Panc1 (cell line): ENCODE measurements around the gene RABGGTA. TPM values are rescaled to one million over a fixed set of nuclear protein-coding genes. Genes with fewer than 3 reads are reported as not detected.

ENCODE experiments used
- ATAC-seq: fragments of 200-7000 bp; cut with Tn5 transposase; 2 replicates; pipeline ENCODE4 v1.9.1; 2020; ENCODE audit warnings: mild to moderate bottlenecking, moderate library complexity
- BruUV-seq: library from RNA; stranded (reverse); fragments of 400-500 nt; replicated peaks from 2 replicates; lab custom pipeline; 2021; lab: Mats Ljungman, UMichigan
- CTCF ChIA-PET: fragments of 300-600 bp; sonication (Branson Sonifier 250); formaldehyde crosslinking; loops from one replicate; lab custom pipeline; 2022; ENCODE audit warnings: antibody characterized with exemption; lab: Charles Lee
- POLR2A ChIA-PET: fragments of 300-600 bp; sonication (Branson Sonifier 250); formaldehyde crosslinking; loops from one replicate; lab custom pipeline; 2022; ENCODE audit warnings: antibody characterized with exemption; lab: Charles Lee
- DNase-seq: peaks from one replicate; pipeline ENCODE4 v3.0.0-alpha.2; 2010; ENCODE audit warnings: low read depth, low spot score
- H3K27ac ChIP-seq: 2 replicates; pipeline ENCODE4 v1.5.1; 2011; ENCODE audit warnings: mild to moderate bottlenecking, low read length, inconsistent platforms
- H3K27me3 ChIP-seq: fragments of 200-500 bp; sonication (Bioruptor generic); 2 replicates; pipeline ENCODE4 v1.6.0; 2014; ENCODE audit warnings: low read length, inconsistent platforms; ENCODE audit not compliant: control insufficient read depth, insufficient read depth
- H3K36me3 ChIP-seq: fragments of 200-500 bp; sonication (Bioruptor generic); 2 replicates; pipeline ENCODE4 v1.5.1; 2014; ENCODE audit warnings: inconsistent platforms, mild to moderate bottlenecking, low read length, moderate library complexity; ENCODE audit not compliant: control insufficient read depth, insufficient read depth
- H3K4me1 ChIP-seq: 2 replicates; pipeline ENCODE4 v1.5.1; 2011; ENCODE audit warnings: inconsistent platforms, mild to moderate bottlenecking, low read length, moderate library complexity; ENCODE audit not compliant: control insufficient read depth, insufficient read depth
- H3K4me3 ChIP-seq, 2 experiments: 2 replicates each; pipeline ENCODE4 v1.5.1; 2011 to 2012; ENCODE audit warnings: low read depth in 2 of 2, low read length in 2 of 2, mild to moderate bottlenecking in 2 of 2, inconsistent platforms in 1 of 2, moderate library complexity in 1 of 2
- H3K9me3 ChIP-seq: fragments of 200-500 bp; sonication (Bioruptor generic); 2 replicates; pipeline ENCODE4 v1.5.1; 2014; ENCODE audit warnings: low read depth, mild to moderate bottlenecking, inconsistent platforms, low read length, moderate library complexity; ENCODE audit not compliant: control insufficient read depth, insufficient read depth
- POLR2AphosphoS5 ChIP-seq: IDR thresholded peaks from 2 replicates; pipeline ENCODE4 v1.6.1; 2012; ENCODE audit warnings: mild to moderate bottlenecking, low read depth, low read length, moderate library complexity
- SIN3A ChIP-seq: IDR thresholded peaks from 2 replicates; pipeline ENCODE4 v1.6.1; 2012; ENCODE audit warnings: low read depth, mild to moderate bottlenecking, low read length, moderate library complexity, borderline replicate concordance; ENCODE audit not compliant: insufficient read depth
- TCF7L2 ChIP-seq: IDR thresholded peaks from 2 replicates; pipeline ENCODE4 v1.6.1; 2011; ENCODE audit warnings: mild to moderate bottlenecking, low read depth, low read length, inconsistent platforms
- in situ Hi-C: cut with HindIII; loops from 2 replicates; pipeline ENCODE4 v1.10.0; 2016; ENCODE audit warnings: low sequenced_read_pairs, low pct_unique_long_range_greater_than_20kb
- intact Hi-C: fragments of 100-400 bp; cut with micrococcal nuclease; formaldehyde crosslinking; loops from one replicate; pipeline ENCODE4 v1.10.0; 2022; ENCODE audit not compliant: unreplicated experiment
- total RNA-seq: library from RNA; stranded (reverse); gene quantifications from one replicate; pipeline ENCODE4 v1.2.1, GENCODE V29; 2021; ENCODE audit not compliant: unreplicated experiment
- TF ChIP-seq, protein P1 (sequence below), 2 experiments: IDR thresholded peaks; 2 replicates each; pipeline ENCODE4 v1.6.1; 2011 to 2012; ENCODE audit warnings: low read depth in 2 of 2, control low read depth in 1 of 2, low read length in 1 of 2, mild to moderate bottlenecking in 1 of 2, moderate library complexity in 1 of 2; ENCODE audit not compliant: insufficient read depth in 1 of 2
- TF ChIP-seq, protein P2 (sequence below): fragments of 450-650 bp; IDR thresholded peaks from 2 replicates; pipeline ENCODE4 v1.5.1; 2017; ENCODE audit warnings: mild to moderate bottlenecking

Gene RABGGTA
- total RNA-seq, 1 experiment from 2014 or later: 30.9 TPM

DNA sequence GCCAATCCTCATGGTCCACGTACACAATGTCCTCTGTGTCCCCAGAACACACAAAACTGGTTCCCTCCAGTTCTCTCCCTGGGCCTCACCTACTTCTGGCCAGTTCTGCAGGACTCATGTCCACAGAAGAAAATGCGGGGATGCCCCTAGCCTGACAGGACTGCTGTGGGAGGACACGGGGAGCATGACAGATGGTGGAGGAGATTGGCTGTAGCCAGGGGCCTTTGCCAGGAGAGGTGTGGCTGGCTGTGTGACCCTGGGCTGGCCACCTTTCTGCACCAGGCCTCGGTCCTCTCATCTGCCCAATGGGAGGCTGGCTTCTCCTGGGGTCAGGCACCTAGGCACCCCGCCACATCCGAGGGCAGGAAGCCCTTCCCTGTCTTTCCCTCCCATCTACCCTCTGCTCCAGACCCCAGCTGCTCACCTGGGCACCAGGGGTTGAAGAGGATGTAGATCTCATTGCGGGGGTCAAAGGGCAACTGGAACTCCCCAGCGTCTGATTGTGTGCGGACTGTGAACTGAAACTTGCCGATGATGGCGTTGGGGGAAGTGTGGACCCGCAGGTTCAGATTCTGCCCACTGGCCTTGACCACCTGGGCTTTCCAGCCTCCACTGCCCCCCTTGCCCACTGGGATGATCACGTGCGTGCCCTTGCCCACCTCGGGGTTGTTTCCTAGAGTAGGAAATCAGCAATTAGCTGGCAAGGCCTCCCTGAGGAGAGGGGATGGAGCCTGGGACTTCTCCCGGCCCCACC is 11.2 kb downstream of the RABGGTA start:
- Histone ChIP-seq H3K9me3 (no peaks in the 10 kb centered on the region), H3K4me1 (no peaks in the 10 kb centered on the region), H3K36me3 (no peaks in the 10 kb centered on the region), H3K4me3 (no peak overlapping the region), H3K27me3 (no peaks in the 10 kb centered on the region), H3K27ac (no peak overlapping the region)
- ChIA-PET CTCF (no interaction called here), POLR2A (no interaction called here)
- no TSS peak for BruUV-seq
- intact Hi-C loops (no loop called here), in situ Hi-C loops (no loop called here)
- DNase-seq (no peak), ATAC-seq (no peak)
- TF ChIP-seq SIN3A (no peak), POLR2AphosphoS5 (no peak), TCF7L2 (no peak)
- TF ChIP-seq, protein P1, sequence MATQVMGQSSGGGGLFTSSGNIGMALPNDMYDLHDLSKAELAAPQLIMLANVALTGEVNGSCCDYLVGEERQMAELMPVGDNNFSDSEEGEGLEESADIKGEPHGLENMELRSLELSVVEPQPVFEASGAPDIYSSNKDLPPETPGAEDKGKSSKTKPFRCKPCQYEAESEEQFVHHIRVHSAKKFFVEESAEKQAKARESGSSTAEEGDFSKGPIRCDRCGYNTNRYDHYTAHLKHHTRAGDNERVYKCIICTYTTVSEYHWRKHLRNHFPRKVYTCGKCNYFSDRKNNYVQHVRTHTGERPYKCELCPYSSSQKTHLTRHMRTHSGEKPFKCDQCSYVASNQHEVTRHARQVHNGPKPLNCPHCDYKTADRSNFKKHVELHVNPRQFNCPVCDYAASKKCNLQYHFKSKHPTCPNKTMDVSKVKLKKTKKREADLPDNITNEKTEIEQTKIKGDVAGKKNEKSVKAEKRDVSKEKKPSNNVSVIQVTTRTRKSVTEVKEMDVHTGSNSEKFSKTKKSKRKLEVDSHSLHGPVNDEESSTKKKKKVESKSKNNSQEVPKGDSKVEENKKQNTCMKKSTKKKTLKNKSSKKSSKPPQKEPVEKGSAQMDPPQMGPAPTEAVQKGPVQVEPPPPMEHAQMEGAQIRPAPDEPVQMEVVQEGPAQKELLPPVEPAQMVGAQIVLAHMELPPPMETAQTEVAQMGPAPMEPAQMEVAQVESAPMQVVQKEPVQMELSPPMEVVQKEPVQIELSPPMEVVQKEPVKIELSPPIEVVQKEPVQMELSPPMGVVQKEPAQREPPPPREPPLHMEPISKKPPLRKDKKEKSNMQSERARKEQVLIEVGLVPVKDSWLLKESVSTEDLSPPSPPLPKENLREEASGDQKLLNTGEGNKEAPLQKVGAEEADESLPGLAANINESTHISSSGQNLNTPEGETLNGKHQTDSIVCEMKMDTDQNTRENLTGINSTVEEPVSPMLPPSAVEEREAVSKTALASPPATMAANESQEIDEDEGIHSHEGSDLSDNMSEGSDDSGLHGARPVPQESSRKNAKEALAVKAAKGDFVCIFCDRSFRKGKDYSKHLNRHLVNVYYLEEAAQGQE (IDR thresholded peaks at IDR 0.05; ENCODE audit: insufficient read depth in 1 of 2, low read depth in 2 of 2, low read length in 1 of 2): no peak
- TF ChIP-seq, protein P2, sequence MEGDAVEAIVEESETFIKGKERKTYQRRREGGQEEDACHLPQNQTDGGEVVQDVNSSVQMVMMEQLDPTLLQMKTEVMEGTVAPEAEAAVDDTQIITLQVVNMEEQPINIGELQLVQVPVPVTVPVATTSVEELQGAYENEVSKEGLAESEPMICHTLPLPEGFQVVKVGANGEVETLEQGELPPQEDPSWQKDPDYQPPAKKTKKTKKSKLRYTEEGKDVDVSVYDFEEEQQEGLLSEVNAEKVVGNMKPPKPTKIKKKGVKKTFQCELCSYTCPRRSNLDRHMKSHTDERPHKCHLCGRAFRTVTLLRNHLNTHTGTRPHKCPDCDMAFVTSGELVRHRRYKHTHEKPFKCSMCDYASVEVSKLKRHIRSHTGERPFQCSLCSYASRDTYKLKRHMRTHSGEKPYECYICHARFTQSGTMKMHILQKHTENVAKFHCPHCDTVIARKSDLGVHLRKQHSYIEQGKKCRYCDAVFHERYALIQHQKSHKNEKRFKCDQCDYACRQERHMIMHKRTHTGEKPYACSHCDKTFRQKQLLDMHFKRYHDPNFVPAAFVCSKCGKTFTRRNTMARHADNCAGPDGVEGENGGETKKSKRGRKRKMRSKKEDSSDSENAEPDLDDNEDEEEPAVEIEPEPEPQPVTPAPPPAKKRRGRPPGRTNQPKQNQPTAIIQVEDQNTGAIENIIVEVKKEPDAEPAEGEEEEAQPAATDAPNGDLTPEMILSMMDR: no peak

DNA sequence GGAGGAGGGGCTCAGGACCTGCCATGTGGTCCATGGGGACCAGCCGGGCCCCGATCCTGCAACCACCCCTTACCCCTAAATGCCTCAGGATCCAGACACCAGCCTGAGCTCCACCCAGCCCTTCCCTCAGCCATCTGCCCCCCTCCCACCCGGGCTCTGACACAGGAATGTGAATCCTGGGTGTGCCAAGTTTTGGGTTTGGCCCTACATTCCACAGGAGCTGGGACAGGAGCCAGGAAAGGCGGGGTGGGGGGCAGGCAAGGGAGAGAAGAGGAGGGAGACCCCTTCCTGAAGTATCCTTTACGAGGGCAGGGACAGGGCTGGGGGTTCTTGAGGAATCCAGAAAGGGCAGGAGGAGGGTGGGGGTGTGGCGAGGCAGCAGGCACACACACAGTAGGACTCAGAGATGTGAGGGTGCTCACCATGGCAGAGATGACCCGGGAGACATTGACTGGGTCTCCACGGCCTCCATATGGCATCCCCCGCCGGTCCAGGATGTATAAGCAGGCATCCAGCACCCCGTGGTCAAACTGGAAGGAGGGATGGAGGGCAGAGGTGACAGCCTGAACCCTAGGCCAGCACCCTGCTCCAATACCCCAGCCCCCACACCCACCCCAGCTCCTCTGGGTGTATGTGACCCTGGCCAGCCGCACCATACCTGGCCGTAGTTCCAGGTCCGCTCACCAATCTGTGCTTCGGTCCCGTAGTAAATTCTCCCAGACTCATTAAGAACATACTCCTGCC is 11.9 kb downstream of the RABGGTA start:
- POLR2A ChIA-PET: interaction anchor here (0.6 kb wide), 1 partner anchor 17 kb away, joined by 12 read pairs; the partner anchor contains the start of gene TINF2
- in situ Hi-C loops: no loop called here
- Histone ChIP-seq H3K27me3 (no peaks in the 10 kb centered on the region), H3K27ac (no peak overlapping the region), H3K36me3 (no peaks in the 10 kb centered on the region), H3K4me3 (no peak overlapping the region), H3K9me3 (no peaks in the 10 kb centered on the region), H3K4me1 (no peaks in the 10 kb centered on the region)
- ATAC-seq: no peak
- BruUV-seq: no TSS peak
- TF ChIP-seq POLR2AphosphoS5 (no peak), TCF7L2 (no peak), SIN3A (no peak)
- TF ChIP-seq, protein P2: no peak
- TF ChIP-seq, protein P1 (IDR thresholded peaks at IDR 0.05; ENCODE audit: insufficient read depth in 1 of 2, low read depth in 2 of 2, low read length in 1 of 2): no peak
- no peak for DNase-seq
- CTCF ChIA-PET: no interaction called here
- intact Hi-C loops: no loop called here
